GM21737 (cell line): Measurements from ENCODE around the gene BSDC1.
A peak's percentile ranks its signal among the peaks of the same experiment; 100 is the strongest.
"Not testable (repeated sequence)": the region's sequence is repeated elsewhere in the genome, so short reads cannot be mapped to it uniquely, and the experiment has no call there.

ENCODE experiments used
- ATAC-seq: cut with Tn5 transposase; IDR thresholded peaks from one replicate; pipeline ENCODE4 v1.9.1; 2021; ENCODE audit warnings: mild to moderate bottlenecking, moderate library complexity; ENCODE audit not compliant: unreplicated experiment

Gene BSDC1

DNA sequence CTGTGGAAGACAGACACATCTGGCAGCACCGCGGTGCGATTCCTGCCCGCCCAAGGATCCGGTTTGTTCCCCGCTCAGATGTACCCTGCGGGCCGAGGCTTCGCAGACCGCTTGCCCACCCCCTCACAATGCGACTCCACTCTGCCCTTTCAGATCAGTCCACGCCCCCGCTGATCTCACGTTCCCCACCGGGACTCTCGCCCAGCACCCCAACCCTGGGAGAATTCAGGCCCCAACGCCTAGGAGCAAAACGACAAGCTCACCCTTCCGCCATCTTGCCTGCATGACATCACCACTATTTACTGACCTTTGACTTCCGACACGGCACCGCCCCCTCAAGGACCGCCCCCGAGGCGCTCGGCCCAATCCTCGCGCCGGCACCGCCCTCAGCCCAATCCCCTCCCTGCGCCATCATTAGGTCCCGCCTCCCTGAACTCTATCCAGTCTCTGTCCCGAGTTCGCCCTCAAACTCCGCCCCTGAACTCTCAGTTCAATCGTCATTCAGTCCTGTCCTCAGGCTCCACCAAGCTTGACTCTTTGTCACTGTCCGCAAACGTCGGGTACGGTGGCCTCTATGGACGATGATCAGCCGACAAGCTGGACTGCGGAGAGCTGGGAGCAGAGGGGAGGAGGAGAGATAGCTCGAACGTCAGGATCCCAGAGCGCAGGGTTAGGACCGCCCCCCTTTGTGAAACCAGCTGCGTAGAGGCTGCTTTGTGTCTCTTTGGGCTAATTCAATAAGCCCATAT is at the start of gene BSDC1:
TSS of gene BSDC1 (minus strand) at position 301 of the 749 bp plus-strand sequence. CDS start at position 274, 27 bp downstream.
- ATAC-seq: peak; percentile 96

GRCh38 chr1:32441467-32441866 is 47.2 kb upstream of the BSDC1 start:
- ATAC-seq: not testable (repeated sequence)

DNA sequence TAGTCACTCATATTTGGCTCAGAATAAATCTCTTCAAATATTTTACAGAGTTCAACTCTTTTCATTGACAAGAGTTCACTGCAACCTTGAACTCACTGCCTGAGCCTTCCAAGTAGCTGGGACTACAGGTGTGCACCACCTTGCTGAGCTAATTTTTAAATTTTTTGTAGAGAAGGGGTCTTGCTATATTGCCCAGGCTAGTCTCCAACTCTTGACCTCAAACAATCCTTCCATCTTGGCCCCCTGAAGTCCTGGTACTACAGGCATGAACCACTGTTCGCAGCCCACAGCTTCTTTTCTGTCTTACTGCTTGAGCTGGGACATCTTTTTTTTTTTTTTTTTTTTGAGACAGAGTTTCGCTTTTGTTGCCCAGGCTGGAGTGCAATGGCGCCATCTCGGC is 44.5 kb upstream of the BSDC1 start:
- ATAC-seq: not testable (repeated sequence)

GRCh38 chr1:32438136-32438535 is 43.9 kb upstream of the BSDC1 start:
- ATAC-seq: no peak

DNA sequence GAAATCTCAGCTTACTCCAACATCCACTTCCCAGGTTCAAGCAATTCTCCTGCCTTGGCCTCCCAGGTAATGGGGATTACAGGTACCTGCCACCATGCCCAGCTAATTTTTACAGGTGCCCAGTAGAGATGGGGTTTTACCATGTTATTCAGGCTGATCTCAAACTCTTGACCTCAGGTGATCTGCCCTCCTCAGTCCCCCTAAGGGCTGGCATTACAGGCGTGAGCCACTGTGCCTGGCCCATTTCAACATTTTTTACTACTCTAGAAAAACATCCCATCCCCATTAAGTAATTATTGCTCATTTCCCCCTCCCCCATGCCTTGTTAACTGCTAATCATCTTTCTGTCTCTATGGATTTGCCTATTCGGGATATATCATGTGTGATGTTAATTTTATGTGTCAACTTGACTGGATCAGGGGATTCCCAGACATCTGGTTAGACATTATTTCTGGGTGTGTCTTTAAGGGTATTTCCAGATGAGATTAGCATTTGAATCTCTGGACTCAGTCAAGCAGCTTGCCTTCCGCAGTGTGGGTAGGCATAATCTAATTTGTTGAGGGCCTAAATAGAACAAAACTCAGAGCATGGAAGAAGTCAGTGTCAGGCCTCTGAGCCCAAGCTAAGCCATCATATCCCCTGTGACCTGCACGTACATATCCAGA is 37.6 kb upstream of the BSDC1 start:
- ATAC-seq: no peak

DNA sequence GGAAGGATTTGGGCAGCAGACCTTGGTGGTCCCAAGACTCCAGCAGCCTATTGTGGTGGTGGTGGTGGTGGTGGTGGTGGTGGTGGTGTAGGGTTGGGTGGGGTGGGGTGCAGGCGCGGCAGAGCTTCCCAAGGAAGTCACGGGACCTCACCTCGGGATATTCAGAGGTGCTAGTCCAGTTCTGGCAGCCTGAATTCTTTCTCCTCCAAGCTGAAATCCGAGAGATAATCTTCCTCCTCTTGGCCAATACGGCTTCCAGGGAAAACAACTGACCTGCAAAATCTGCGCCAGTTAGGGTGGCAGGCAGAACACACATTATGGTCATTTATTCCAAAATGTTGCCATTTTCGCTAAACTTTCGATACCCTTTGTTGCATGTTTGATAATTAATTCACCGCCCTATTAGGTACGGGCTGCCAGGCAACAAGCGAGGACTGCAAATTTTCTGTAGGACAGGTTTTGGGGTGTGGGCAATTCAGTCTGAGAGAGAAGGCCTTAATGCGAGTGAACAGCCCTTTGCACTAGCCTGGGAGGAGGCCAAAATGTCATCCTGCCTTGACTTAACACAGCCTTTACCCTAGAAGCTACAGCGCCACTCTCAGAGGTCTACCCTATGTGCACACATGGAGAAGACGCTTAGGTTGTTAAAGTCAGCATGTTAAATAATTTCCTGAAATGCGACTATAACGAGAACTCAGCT is 33.2 kb upstream of the BSDC1 start:
- no peak for ATAC-seq

GRCh38 chr1:32426489-32427255 is 32.4 kb upstream of the BSDC1 start:
- no peak for ATAC-seq

GRCh38 chr1:32421775-32422174 is 27.5 kb upstream of the BSDC1 start:
- ATAC-seq: no peak

DNA sequence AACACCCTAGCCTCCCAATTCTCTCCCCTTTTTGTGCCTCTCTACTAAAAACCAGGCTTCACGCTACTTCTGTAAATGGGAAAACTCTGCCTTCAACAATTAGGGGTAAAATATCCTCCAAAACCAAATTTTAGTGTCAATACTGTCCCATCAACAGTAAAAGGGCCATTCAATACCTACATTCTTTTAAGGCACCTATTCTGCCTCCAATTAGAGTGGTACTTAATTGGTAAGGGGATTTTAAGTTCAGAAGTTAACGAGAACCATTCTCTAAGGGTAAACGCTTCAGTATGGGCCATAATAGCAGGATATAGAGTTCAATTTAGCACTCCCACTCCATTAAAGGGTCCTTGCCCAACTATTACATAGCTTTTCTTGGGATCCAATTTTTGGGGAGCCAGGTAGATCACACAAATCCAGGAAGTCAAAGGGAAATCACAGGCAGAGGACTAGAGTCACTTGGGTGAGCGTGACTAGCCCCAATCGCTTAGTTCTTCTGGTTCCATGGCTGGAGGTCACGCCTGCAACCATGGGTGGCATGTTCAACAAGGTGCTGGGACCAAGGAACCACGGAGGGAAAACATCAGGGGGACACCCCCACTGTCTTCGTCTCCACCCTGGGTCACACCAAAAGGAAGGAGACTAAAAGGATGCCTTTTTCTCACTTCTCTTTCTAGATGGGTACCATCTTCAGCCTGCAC is 20.1 kb upstream of the BSDC1 start:
- ATAC-seq: no peak

GRCh38 chr1:32413507-32414185 is 19.4 kb upstream of the BSDC1 start:
- no peak for ATAC-seq

GRCh38 chr1:32411261-32411660 is 17.0 kb upstream of the BSDC1 start:
- ATAC-seq: no peak

DNA sequence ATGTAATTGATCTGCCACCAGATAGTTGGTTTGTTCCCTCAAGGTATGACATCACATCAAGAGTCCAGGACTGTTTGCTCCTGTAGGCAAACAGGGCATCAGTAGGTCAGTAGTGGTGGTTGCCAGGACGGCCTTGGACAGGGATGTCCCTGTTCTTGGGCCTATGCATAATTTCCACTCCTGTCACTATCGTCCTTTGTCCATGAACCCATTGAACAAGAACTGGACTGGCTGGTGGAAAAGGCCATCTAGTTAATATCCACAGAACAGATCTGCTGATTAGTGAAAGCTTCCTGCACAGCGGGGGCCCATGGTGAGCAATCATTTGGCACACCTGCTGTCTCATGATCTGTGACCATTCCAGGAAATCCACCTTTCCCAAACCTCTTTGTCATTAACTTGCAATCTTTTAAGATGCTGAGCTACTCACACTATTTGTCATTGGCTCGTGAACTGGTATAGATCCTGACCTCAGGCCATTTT is 12.4 kb upstream of the BSDC1 start:
- no peak for ATAC-seq

- ATAC-seq: no peak
These were observed 11.6 kb upstream of the BSDC1 start for GRCh38 chr1:32405672-32406467.

DNA sequence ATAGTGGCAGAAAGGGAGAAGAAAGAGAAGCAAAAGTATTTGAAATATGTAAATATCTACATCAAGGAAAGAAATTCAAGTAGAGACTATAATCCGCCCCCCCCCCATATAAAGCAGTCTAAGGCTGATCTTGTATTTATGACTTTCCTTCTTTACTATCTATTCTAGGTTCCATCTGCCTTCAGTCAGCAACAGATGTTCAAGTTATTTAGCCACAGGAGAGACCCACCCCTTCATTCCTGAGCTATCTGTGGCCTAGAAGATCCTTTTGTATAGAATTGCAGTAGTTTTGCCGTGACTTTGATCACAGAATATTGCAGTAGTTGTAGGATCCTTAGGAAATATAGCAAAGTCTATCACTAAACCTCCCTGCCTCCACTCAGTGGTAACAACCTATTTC is 10.7 kb upstream of the BSDC1 start:
- no peak for ATAC-seq

DNA sequence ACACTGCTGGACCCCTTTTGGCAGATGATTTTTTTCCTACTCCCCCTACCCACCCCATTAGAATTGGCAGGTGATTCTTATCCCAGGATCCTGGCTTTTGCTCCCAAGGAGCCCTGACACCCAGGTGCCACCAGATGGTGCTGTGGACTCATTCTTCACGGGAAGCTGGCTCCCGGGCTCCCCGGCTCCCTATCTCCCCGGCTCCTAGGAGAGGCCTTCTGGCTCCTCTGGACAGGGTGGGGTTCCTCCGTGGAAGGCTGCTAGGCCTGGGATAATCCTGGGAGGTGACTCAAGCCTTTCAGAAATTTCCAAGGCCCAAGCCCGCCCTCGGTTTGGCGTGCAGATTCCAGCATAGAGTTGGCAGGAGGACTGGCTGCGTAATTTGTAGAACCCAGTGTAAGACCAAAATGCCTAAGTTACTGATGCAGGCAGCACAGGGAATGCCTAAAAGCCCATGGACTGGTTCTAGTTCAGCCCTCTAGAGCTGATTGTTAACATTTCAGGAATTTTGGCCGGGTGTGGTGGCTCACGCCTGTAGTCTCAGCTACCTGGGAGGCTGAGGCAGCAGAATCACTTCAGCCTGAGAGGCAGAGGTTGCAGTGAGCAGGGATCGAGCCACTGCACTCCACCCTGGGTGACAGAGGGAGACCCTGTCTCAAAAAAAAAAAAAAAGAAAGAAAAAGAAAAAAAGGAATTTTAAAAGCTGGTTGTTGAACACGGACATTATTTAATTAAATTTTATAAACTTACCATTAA is 6.8 kb upstream of the BSDC1 start:
- ATAC-seq: no peak

DNA sequence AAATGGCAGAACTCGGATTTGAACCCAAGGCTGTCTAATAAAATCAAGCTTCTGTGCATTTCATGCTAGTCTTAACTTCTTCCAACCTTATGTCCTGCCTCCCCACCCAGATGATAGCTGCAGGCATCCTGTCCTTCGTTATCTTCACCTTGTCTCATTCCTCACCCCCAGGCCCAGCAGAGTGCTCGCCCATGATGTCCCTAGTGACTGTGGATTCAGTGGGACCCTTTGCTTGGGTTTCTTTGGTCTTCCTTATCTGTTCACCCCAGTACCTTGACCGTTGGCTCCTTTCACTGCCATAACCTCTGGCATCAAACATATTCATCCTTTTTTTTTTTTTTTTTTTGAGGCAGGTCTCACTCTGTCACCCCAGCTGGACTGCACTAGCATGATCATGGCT is 5.6 kb upstream of the BSDC1 start:
- no peak for ATAC-seq

DNA sequence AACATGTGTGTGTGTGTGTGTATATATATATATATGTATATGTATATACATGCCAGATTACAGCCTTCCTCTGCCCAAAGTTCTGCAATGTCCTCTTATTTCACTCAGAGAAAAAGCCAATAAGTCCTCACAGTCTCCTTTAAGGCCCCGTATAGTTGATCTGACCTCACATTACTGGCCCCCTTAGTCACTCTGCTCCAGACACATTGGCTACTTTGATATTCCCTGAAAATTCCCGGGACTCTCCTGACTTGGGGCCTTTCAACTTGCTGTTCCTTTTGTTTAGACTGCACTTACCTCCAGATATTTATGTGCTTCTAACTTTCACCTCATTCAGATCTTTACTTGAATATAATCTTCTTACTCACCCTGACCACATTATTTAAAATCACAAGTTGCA is 4.2 kb upstream of the BSDC1 start:
- no peak for ATAC-seq

GRCh38 chr1:32396524-32396923 is 2.3 kb upstream of the BSDC1 start:
- not testable (repeated sequence) for ATAC-seq
